H1 (cell line): Measurements from ENCODE around the gene CEP83. TPM values are rescaled to one million over a fixed set of nuclear protein-coding genes. Genes with fewer than 3 reads are reported as not detected.

Source experiments
- CTCF ChIA-PET: fragments of 300-600 bp; sonication (Branson Sonifier 250); formaldehyde crosslinking; loops from one replicate; lab custom pipeline; 2021; ENCODE audit not compliant: partially characterized antibody; lab: Charles Lee
- POLR2A ChIA-PET: fragments of 300-600 bp; sonication (Branson Sonifier 250); formaldehyde crosslinking; loops from one replicate; lab custom pipeline; 2021; ENCODE audit warnings: inconsistent platforms; ENCODE audit not compliant: partially characterized antibody; lab: Charles Lee
- DNase-seq, 2 experiments: peaks; one replicate each; pipeline versions ENCODE4 v3.0.0 to v3.0.0-alpha.2; 2010 to 2022; ENCODE audit warnings: low spot score in 2 of 2, low read depth in 1 of 2, mixed read lengths in 1 of 2
- FAIRE-seq: peaks from 2 replicates; lab custom pipeline; 2011; peaks lifted over from hg19 to GRCh38; lab: Jason Lieb, UNC
- H2AFZ ChIP-seq: 2 replicates; pipeline ENCODE4 v1.8.1; 2012; ENCODE audit warnings: low read length, inconsistent platforms
- H2AK5ac ChIP-seq: 2 replicates; pipeline ENCODE4 v1.6.1; 2013; ENCODE audit warnings: low read depth, low read length
- H2BK120ac ChIP-seq: replicated peaks from 2 replicates; pipeline ENCODE3; 2013; ENCODE audit warnings: low read depth, low read length, inconsistent platforms
- H2BK12ac ChIP-seq: 2 replicates; pipeline ENCODE4 v1.6.1; 2013; ENCODE audit warnings: low read depth, low read length
- H2BK15ac ChIP-seq: 2 replicates; pipeline ENCODE4 v1.6.1; 2013; ENCODE audit warnings: low read length
- H2BK20ac ChIP-seq: 2 replicates; pipeline ENCODE4 v1.6.1; 2013; ENCODE audit warnings: low read length
- H2BK5ac ChIP-seq: 2 replicates; pipeline ENCODE4 v1.6.1; 2013; ENCODE audit warnings: low read depth, low read length
- H3K14ac ChIP-seq: 2 replicates; pipeline ENCODE4 v1.6.1; 2013; ENCODE audit warnings: inconsistent platforms; ENCODE audit not compliant: insufficient read length
- H3K18ac ChIP-seq: 2 replicates; pipeline ENCODE4 v1.6.1; 2013; ENCODE audit warnings: low read length; ENCODE audit errors: extremely low read depth
- H3K23ac ChIP-seq: 2 replicates; pipeline ENCODE4 v1.6.1; 2013; ENCODE audit warnings: inconsistent platforms; ENCODE audit not compliant: insufficient read length
- H3K23me2 ChIP-seq: 2 replicates; pipeline ENCODE4 v1.6.1; 2013; ENCODE audit warnings: low read depth, low read length
- H3K27ac ChIP-seq: 2 replicates; pipeline ENCODE4 v1.6.1; 2011; ENCODE audit warnings: low read depth, low read length, inconsistent platforms
- H3K27me3 ChIP-seq, 4 experiments: replicated peaks in 1 of 4; 1 replicate in 1 of 4; 2 replicates in 3 of 4; pipeline versions ENCODE4 v1.6.1 to v1.8.1; 2011 to 2013; ENCODE audit warnings: low read length in 3 of 4, mild to moderate bottlenecking in 3 of 4, inconsistent platforms in 2 of 4, mixed read lengths in 2 of 4, moderate library complexity in 1 of 4; ENCODE audit not compliant: control insufficient read depth in 3 of 4, insufficient read depth in 3 of 4; ENCODE audit errors: extremely low read depth in 1 of 4
- H3K36me3 ChIP-seq, 4 experiments: 2 replicates each; pipeline versions ENCODE4 v1.6.1 to v1.8.1; 2011 to 2013; ENCODE audit warnings: mild to moderate bottlenecking in 4 of 4, low read length in 3 of 4, moderate library complexity in 2 of 4, control low read depth in 1 of 4, inconsistent platforms in 1 of 4; ENCODE audit not compliant: insufficient read depth in 4 of 4, control insufficient read depth in 2 of 4
- H3K4ac ChIP-seq: replicated peaks from 2 replicates; pipeline ENCODE3; 2013; ENCODE audit warnings: low read length, low read depth, mixed read lengths, inconsistent platforms; ENCODE audit not compliant: insufficient read length
- H3K4me1 ChIP-seq, 4 experiments: replicated peaks in 1 of 4; 1 replicate in 1 of 4; 2 replicates in 3 of 4; pipeline versions ENCODE4 v1.6.1 to v1.8.1; 2011 to 2013; ENCODE audit warnings: low read length in 3 of 4, inconsistent platforms in 2 of 4, mixed read lengths in 1 of 4; ENCODE audit not compliant: insufficient read depth in 4 of 4, control insufficient read depth in 3 of 4
- H3K4me2 ChIP-seq, 2 experiments: 2 replicates each; pipeline versions ENCODE4 v1.6.1 to v1.8.1; 2011 to 2013; ENCODE audit warnings: low read depth in 2 of 2, low read length in 2 of 2, control low read depth in 1 of 2, inconsistent platforms in 1 of 2, mild to moderate bottlenecking in 1 of 2; ENCODE audit not compliant: insufficient read depth in 1 of 2
- H3K4me3 ChIP-seq, 4 experiments: fragments of 200-600, 300-600 bp in 1 of 4; sonication (generic), shearing (Covaris generic), sonication (Bioruptor Twin) in 1 of 4; 2 replicates each; pipeline versions ENCODE4 v1.5.1 to v1.8.1; 2011 to 2016; ENCODE audit warnings: low read length in 4 of 4, low read depth in 3 of 4, control low read depth in 2 of 4, inconsistent platforms in 2 of 4, mild to moderate bottlenecking in 2 of 4, mixed read lengths in 1 of 4, moderate library complexity in 1 of 4; ENCODE audit not compliant: insufficient read depth in 2 of 4; ENCODE audit errors: extremely low read depth in 1 of 4
- H3K56ac ChIP-seq: replicated peaks from 2 replicates; pipeline ENCODE3; 2013; ENCODE audit warnings: low read depth, mild to moderate bottlenecking, mixed read lengths, low read length, inconsistent platforms; ENCODE audit not compliant: insufficient read length
- H3K79me1 ChIP-seq: 2 replicates; pipeline ENCODE4 v1.6.1; 2013; ENCODE audit warnings: low read depth, low read length, control low read depth
- H3K79me2 ChIP-seq, 2 experiments: 2 replicates each; pipeline versions ENCODE4 v1.6.1 to v1.8.1; 2012 to 2013; ENCODE audit warnings: low read length in 2 of 2, mild to moderate bottlenecking in 2 of 2, inconsistent platforms in 1 of 2; ENCODE audit not compliant: insufficient read depth in 2 of 2, control insufficient read depth in 1 of 2
- H3K9ac ChIP-seq, 4 experiments: replicated peaks in 1 of 4; 1 replicate in 1 of 4; 2 replicates in 3 of 4; pipeline versions ENCODE4 v1.6.1 to v1.8.1; 2011 to 2013; ENCODE audit warnings: low read depth in 3 of 4, low read length in 3 of 4, control low read depth in 2 of 4, mild to moderate bottlenecking in 2 of 4, moderate library complexity in 2 of 4, inconsistent platforms in 1 of 4; ENCODE audit errors: extremely low read depth in 1 of 4
- H3K9me3 ChIP-seq, 2 experiments: 2 replicates each; pipeline versions ENCODE4 v1.6.1 to v1.8.1; 2012 to 2013; ENCODE audit warnings: mild to moderate bottlenecking in 2 of 2, moderate library complexity in 2 of 2, control low read depth in 1 of 2, inconsistent platforms in 1 of 2, low read depth in 1 of 2, low read length in 1 of 2, mixed read lengths in 1 of 2; ENCODE audit not compliant: insufficient read depth in 2 of 2
- H4K20me1 ChIP-seq, 2 experiments: replicated peaks in 1 of 2; 2 replicates each; pipeline versions ENCODE3 to v1.8.1; 2011 to 2013; ENCODE audit warnings: inconsistent platforms in 2 of 2, low read length in 2 of 2, mild to moderate bottlenecking in 1 of 2; ENCODE audit not compliant: insufficient read depth in 2 of 2, control insufficient read depth in 1 of 2
- H4K5ac ChIP-seq: 2 replicates; pipeline ENCODE4 v1.6.1; 2013; ENCODE audit warnings: low read length, low read depth, mixed read lengths, inconsistent platforms; ENCODE audit not compliant: insufficient read length
- H4K8ac ChIP-seq: 2 replicates; pipeline ENCODE4 v1.8.0; 2013; ENCODE audit warnings: mild to moderate bottlenecking, moderate library complexity, low read length, inconsistent platforms; ENCODE audit not compliant: insufficient read depth; ENCODE audit errors: extremely low read depth
- H4K91ac ChIP-seq: replicated peaks from 2 replicates; pipeline ENCODE3; 2013; ENCODE audit warnings: low read length, mixed read lengths, inconsistent platforms; ENCODE audit not compliant: insufficient read length
- CBX8 ChIP-seq: fragments of 300-800, 300-1000 bp; sonication (generic); IDR thresholded peaks from 2 replicates; pipeline ENCODE4 v1.7.1; 2016; ENCODE audit warnings: low read depth, low read length, borderline replicate concordance
- EP300 ChIP-seq, 2 experiments: IDR thresholded peaks; 1 replicate in 1 of 2; 2 replicates in 1 of 2; pipeline ENCODE4 v1.6.1; 2011 to 2012; ENCODE audit warnings: low read depth in 2 of 2, low read length in 2 of 2, mild to moderate bottlenecking in 2 of 2, borderline replicate concordance in 1 of 2, inconsistent platforms in 1 of 2, moderate library complexity in 1 of 2
- JUND ChIP-seq: IDR thresholded peaks from 2 replicates; pipeline ENCODE4 v1.6.1; 2011; ENCODE audit warnings: mild to moderate bottlenecking, improper control_type of control experiment, low read length
- SIRT6 ChIP-seq: IDR thresholded peaks from one replicate; pipeline ENCODE4 v1.7.1; 2012; ENCODE audit warnings: low read length, inconsistent platforms
- WGBS, 2 experiments: shearing (Covaris generic) in 1 of 2; methylation state at CpG; one replicate each; pipeline versions ENCODE4 v1.1.6 to v1.1.7; 2013 to 2015; ENCODE audit warnings: low lambda C conversion rate in 2 of 2, mixed read lengths in 2 of 2, inconsistent platforms in 1 of 2, low coverage in 1 of 2, missing lambda C conversion rate in 1 of 2; ENCODE audit not compliant: insufficient replicate concordance in 2 of 2, insufficient coverage in 1 of 2, insufficient read length in 1 of 2; ENCODE audit errors: extremely low coverage in 1 of 2, missing lambda C conversion rate in 1 of 2; 5-methylcytosine and 5-hydroxymethylcytosine counted together
- polyA plus RNA-seq, 7 experiments: library from polyadenylated mRNA; depleted of rRNA in 3 of 7; stranded (reverse) in 5 of 7; unstranded in 2 of 7; fragments of >200 nt in 5 of 7; fragments of 200-250 nt in 2 of 7; gene quantifications; 1 replicate in 5 of 7; 2 replicates in 1 of 7; 4 replicates in 1 of 7; pipeline versions ENCODE4 v1.2.1 to v1.2.3, GENCODE V29; 2011 to 2013; ENCODE audit warnings: missing spikeins in 2 of 7, mixed read lengths in 2 of 7
- total RNA-seq: library from RNA; stranded (reverse); fragmentation: NEBNext Ultra II Directional; extraction: Animal tissue kit (Norgen Biotek cat#: 25700); gene quantifications from 2 replicates; pipeline ENCODE4 v1.2.1, GENCODE V29; 2021

CEP83 gene
- total and polyA plus RNA-seq, 2 of the 8 experiments (the other 6 are each of a cell fraction or from before 2014, with no cell fraction given), result 6.0 to 25.8 TPM

DNA sequence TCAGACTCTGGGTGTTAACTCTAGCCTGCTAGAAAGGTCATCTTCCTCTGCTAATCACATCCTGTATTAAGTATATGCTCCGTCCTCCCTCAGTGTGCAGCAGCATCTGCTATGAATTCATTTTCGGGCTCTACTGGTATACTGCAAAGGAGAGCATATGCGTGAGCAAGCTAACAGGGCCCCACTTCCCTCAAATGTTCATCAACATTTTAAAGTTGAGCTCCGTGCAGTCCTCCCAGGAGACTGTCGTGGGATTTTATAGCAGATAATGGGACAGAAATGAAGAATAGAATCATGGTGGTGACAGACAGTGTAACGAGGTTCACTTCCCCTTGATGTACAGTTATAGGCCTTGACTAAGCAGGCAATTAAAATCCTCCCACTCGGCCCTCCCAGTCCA, 179.6 kb downstream of the CEP83 start:
- no peaks in the 10 kb centered on the region for H4K20me1 ChIP-seq
- no peak overlapping the region for H2BK12ac ChIP-seq
- H3K4me3 ChIP-seq, result no peak overlapping the region
- no peaks in the 10 kb centered on the region for H3K4me1 ChIP-seq
- ChIA-PET POLR2A (interaction anchor here (0.6 to 1.7 kb wide), 3 partner anchors 10 to 1514 kb away, joined by 3 to 7 read pairs (median 4); no protein-coding TSS in a partner anchor), CTCF (interaction anchor here (0.6 to 2.0 kb wide), 5 partner anchors 10 to 147 kb away, joined by 3 to 7 read pairs (median 3); no protein-coding TSS in a partner anchor)
- no peak overlapping the region for H2BK5ac ChIP-seq
- no peaks in the 10 kb centered on the region for H3K23me2 ChIP-seq
- H3K79me1 ChIP-seq, result no peaks in the 10 kb centered on the region
- no peak for DNase-seq
- no peak overlapping the region for H4K5ac ChIP-seq
- H2BK15ac ChIP-seq, result no peak overlapping the region
- H4K91ac ChIP-seq, result no peak overlapping the region
- no peaks in the 10 kb centered on the region for H3K27me3 ChIP-seq
- no peak overlapping the region for H2AFZ ChIP-seq
- H3K79me2 ChIP-seq, result no peaks in the 10 kb centered on the region
- H3K4ac ChIP-seq, result no peak overlapping the region
- H3K56ac ChIP-seq, result no peak overlapping the region
- TF ChIP-seq EP300 (IDR thresholded peaks at IDR 0.05; ENCODE audit: borderline replicate concordance in 1 of 2, low read depth in 2 of 2, low read length in 2 of 2) (no peak), JUND (no peak), CBX8 (no peak), SIRT6 (no peak)
- H3K4me2 ChIP-seq, result no peak overlapping the region
- no peak overlapping the region for H3K18ac ChIP-seq
- no peak overlapping the region for H3K27ac ChIP-seq
- FAIRE-seq, result no peak
- no peak overlapping the region for H4K8ac ChIP-seq
- no peak overlapping the region for H3K14ac ChIP-seq
- H2AK5ac ChIP-seq, result no peak overlapping the region
- H3K9ac ChIP-seq, result no peak overlapping the region
- no peak overlapping the region for H3K23ac ChIP-seq
- H2BK20ac ChIP-seq, result no peak overlapping the region
- 81% methylated on average over 7 of the region's 7 CpGs; no CpG with 5 or more reads in 1 of the 2 experiments for WGBS, 2 experiments
- H3K9me3 ChIP-seq, result no peaks in the 10 kb centered on the region
- peaks cover 0 to 1% (median 0%) of the 10 kb centered on the region in 4 experiments; a peak in 1 of 8 replicates for H3K36me3 ChIP-seq
- H2BK120ac ChIP-seq, result no peak overlapping the region
